ENCODE results near the gene MEGF9. TPM values are rescaled to one million over a fixed set of nuclear protein-coding genes. Genes with fewer than 3 reads are reported as not detected.
"Not testable (repeated sequence)": the region's sequence is repeated elsewhere in the genome, so short reads cannot be mapped to it uniquely, and the experiment has no call there.

Gene MEGF9
- total and polyA plus RNA-seq, 4 donors: 29.0 to 61.0 (median 42.8) TPM

GRCh38 chr9:120750421-120750820 lies 36.2 kb upstream of the MEGF9 start:
- WGBS (ENCODE audit: insufficient coverage): no CpG with 5 or more reads among the region's 5 CpGs
- DNase-seq (ENCODE audit: low read depth in 4 of 6, low spot score in 6 of 6): no peak

GRCh38 chr9:120746366-120746765 lies 32.1 kb upstream of the MEGF9 start:
- H3K9me3 ChIP-seq (ENCODE audit: control insufficient read depth, insufficient read depth, low read length); H3K4me3 ChIP-seq (ENCODE audit: low read depth, low read length); H3K27me3 ChIP-seq (ENCODE audit: control insufficient read depth, insufficient read depth, low read length); H3K36me3 ChIP-seq (ENCODE audit: control insufficient read depth, insufficient read depth, low read length); H3K27ac ChIP-seq (ENCODE audit: low read depth, low read length); H3K4me1 ChIP-seq (ENCODE audit: control insufficient read depth, insufficient read depth, low read length); DNase-seq (ENCODE audit: low read depth in 4 of 6, low spot score in 6 of 6): not testable (repeated sequence)
- 97% methylated on average over 23 of the region's 26 CpGs for WGBS (ENCODE audit: insufficient coverage)

More at GRCh38 chr9:120750421-120750820, 36.2 kb upstream of the MEGF9 start:
- no peak overlapping the region for H3K27ac ChIP-seq (ENCODE audit: low read depth, low read length)
- H3K36me3 ChIP-seq (ENCODE audit: control insufficient read depth, insufficient read depth, low read length): no peaks in the 10 kb centered on the region
- no peaks in the 10 kb centered on the region for H3K9me3 ChIP-seq (ENCODE audit: control insufficient read depth, insufficient read depth, low read length)
- no peaks in the 10 kb centered on the region for H3K27me3 ChIP-seq (ENCODE audit: control insufficient read depth, insufficient read depth, low read length)
- H3K4me1 ChIP-seq (ENCODE audit: control insufficient read depth, insufficient read depth, low read length): no peaks in the 10 kb centered on the region
- no peak overlapping the region for H3K4me3 ChIP-seq (ENCODE audit: low read depth, low read length)

GRCh38 chr9:120745278-120745677 lies 31.0 kb upstream of the MEGF9 start:
- H3K27ac ChIP-seq (ENCODE audit: low read depth, low read length): no peak overlapping the region
- DNase-seq (ENCODE audit: low read depth in 4 of 6, low spot score in 6 of 6): no peak
- H3K27me3 ChIP-seq (ENCODE audit: control insufficient read depth, insufficient read depth, low read length): no peaks in the 10 kb centered on the region
- H3K4me3 ChIP-seq (ENCODE audit: low read depth, low read length): no peak overlapping the region
- H3K9me3 ChIP-seq (ENCODE audit: control insufficient read depth, insufficient read depth, low read length): no peaks in the 10 kb centered on the region
- no peaks in the 10 kb centered on the region for H3K4me1 ChIP-seq (ENCODE audit: control insufficient read depth, insufficient read depth, low read length)
- no peaks in the 10 kb centered on the region for H3K36me3 ChIP-seq (ENCODE audit: control insufficient read depth, insufficient read depth, low read length)
- 100% methylated on average over 4 of the region's 6 CpGs for WGBS (ENCODE audit: insufficient coverage)

- H3K4me3 ChIP-seq (ENCODE audit: low read depth, low read length): no peak overlapping the region
- no peak overlapping the region for H3K27ac ChIP-seq (ENCODE audit: low read depth, low read length)
- no peaks in the 10 kb centered on the region for H3K4me1 ChIP-seq (ENCODE audit: control insufficient read depth, insufficient read depth, low read length)
- no peaks in the 10 kb centered on the region for H3K27me3 ChIP-seq (ENCODE audit: control insufficient read depth, insufficient read depth, low read length)
- no peaks in the 10 kb centered on the region for H3K36me3 ChIP-seq (ENCODE audit: control insufficient read depth, insufficient read depth, low read length)
- no peaks in the 10 kb centered on the region for H3K9me3 ChIP-seq (ENCODE audit: control insufficient read depth, insufficient read depth, low read length)
- 67% methylated on average over 2 of the region's 6 CpGs for WGBS (ENCODE audit: insufficient coverage)
- peak in 1 of 6 donors; percentile 20 for DNase-seq (ENCODE audit: low read depth in 4 of 6, low spot score in 6 of 6)
Observed at GRCh38 chr9:120742951-120743416, 28.7 kb upstream of the MEGF9 start.

GRCh38 chr9:120741701-120742100 lies 27.4 kb upstream of the MEGF9 start:
- H3K4me1 ChIP-seq (ENCODE audit: control insufficient read depth, insufficient read depth, low read length): no peaks in the 10 kb centered on the region
- no peak overlapping the region for H3K4me3 ChIP-seq (ENCODE audit: low read depth, low read length)
- H3K36me3 ChIP-seq (ENCODE audit: control insufficient read depth, insufficient read depth, low read length): no peaks in the 10 kb centered on the region
- no peaks in the 10 kb centered on the region for H3K27me3 ChIP-seq (ENCODE audit: control insufficient read depth, insufficient read depth, low read length)
- DNase-seq (ENCODE audit: low read depth in 4 of 6, low spot score in 6 of 6): no peak
- WGBS (ENCODE audit: insufficient coverage): no CpG with 5 or more reads among the region's 1 CpG
- H3K9me3 ChIP-seq (ENCODE audit: control insufficient read depth, insufficient read depth, low read length): no peaks in the 10 kb centered on the region
- H3K27ac ChIP-seq (ENCODE audit: low read depth, low read length): no peak overlapping the region

- no peaks in the 10 kb centered on the region for H3K4me1 ChIP-seq (ENCODE audit: control insufficient read depth, insufficient read depth, low read length)
- no CpG with 5 or more reads among the region's 1 CpG for WGBS (ENCODE audit: insufficient coverage)
- no peak overlapping the region for H3K4me3 ChIP-seq (ENCODE audit: low read depth, low read length)
- H3K27ac ChIP-seq (ENCODE audit: low read depth, low read length): no peak overlapping the region
- H3K9me3 ChIP-seq (ENCODE audit: control insufficient read depth, insufficient read depth, low read length): no peaks in the 10 kb centered on the region
- no peaks in the 10 kb centered on the region for H3K36me3 ChIP-seq (ENCODE audit: control insufficient read depth, insufficient read depth, low read length)
- DNase-seq (ENCODE audit: low read depth in 4 of 6, low spot score in 6 of 6): no peak
- no peaks in the 10 kb centered on the region for H3K27me3 ChIP-seq (ENCODE audit: control insufficient read depth, insufficient read depth, low read length)
Observed at GRCh38 chr9:120741191-120741590, 26.9 kb upstream of the MEGF9 start.

GRCh38 chr9:120740132-120740531 lies 25.9 kb upstream of the MEGF9 start:
- Histone ChIP-seq H3K4me3 (ENCODE audit: low read depth, low read length) (no peak overlapping the region), H3K9me3 (ENCODE audit: control insufficient read depth, insufficient read depth, low read length) (no peaks in the 10 kb centered on the region), H3K36me3 (ENCODE audit: control insufficient read depth, insufficient read depth, low read length) (no peaks in the 10 kb centered on the region), H3K4me1 (ENCODE audit: control insufficient read depth, insufficient read depth, low read length) (no peaks in the 10 kb centered on the region), H3K27ac (ENCODE audit: low read depth, low read length) (no peak overlapping the region), H3K27me3 (ENCODE audit: control insufficient read depth, insufficient read depth, low read length) (no peaks in the 10 kb centered on the region)
- no peak for DNase-seq (ENCODE audit: low read depth in 4 of 6, low spot score in 6 of 6)

- Histone ChIP-seq H3K4me3 (ENCODE audit: low read depth, low read length) (no peak overlapping the region), H3K27me3 (ENCODE audit: control insufficient read depth, insufficient read depth, low read length) (no peaks in the 10 kb centered on the region), H3K4me1 (ENCODE audit: control insufficient read depth, insufficient read depth, low read length) (no peaks in the 10 kb centered on the region), H3K9me3 (ENCODE audit: control insufficient read depth, insufficient read depth, low read length) (no peaks in the 10 kb centered on the region), H3K36me3 (ENCODE audit: control insufficient read depth, insufficient read depth, low read length) (no peaks in the 10 kb centered on the region), H3K27ac (ENCODE audit: low read depth, low read length) (no peak overlapping the region)
- WGBS (ENCODE audit: insufficient coverage): 100% methylated on average over 5 of the region's 5 CpGs
- no peak for DNase-seq (ENCODE audit: low read depth in 4 of 6, low spot score in 6 of 6)
Observed at GRCh38 chr9:120737416-120738165, 23.3 kb upstream of the MEGF9 start.

- WGBS (ENCODE audit: insufficient coverage): no CpG with 5 or more reads among the region's 2 CpGs
Observed at GRCh38 chr9:120736881-120737280, 22.6 kb upstream of the MEGF9 start.

GRCh38 chr9:120735415-120736126 lies 21.3 kb upstream of the MEGF9 start:
- no peaks in the 10 kb centered on the region for H3K36me3 ChIP-seq (ENCODE audit: control insufficient read depth, insufficient read depth, low read length)
- H3K4me1 ChIP-seq (ENCODE audit: control insufficient read depth, insufficient read depth, low read length): peaks cover 7% of the 10 kb centered on the region
- H3K4me3 ChIP-seq (ENCODE audit: low read depth, low read length): no peak overlapping the region
- no peaks in the 10 kb centered on the region for H3K27me3 ChIP-seq (ENCODE audit: control insufficient read depth, insufficient read depth, low read length)
- 83% methylated on average over 2 of the region's 3 CpGs for WGBS (ENCODE audit: insufficient coverage)
- no peak overlapping the region for H3K27ac ChIP-seq (ENCODE audit: low read depth, low read length)
- DNase-seq (ENCODE audit: low read depth in 4 of 6, low spot score in 6 of 6): no peak
- no peaks in the 10 kb centered on the region for H3K9me3 ChIP-seq (ENCODE audit: control insufficient read depth, insufficient read depth, low read length)

More at GRCh38 chr9:120736881-120737280, 22.6 kb upstream of the MEGF9 start:
- no peak overlapping the region for H3K27ac ChIP-seq (ENCODE audit: low read depth, low read length)
- no peaks in the 10 kb centered on the region for H3K4me1 ChIP-seq (ENCODE audit: control insufficient read depth, insufficient read depth, low read length)
- no peaks in the 10 kb centered on the region for H3K9me3 ChIP-seq (ENCODE audit: control insufficient read depth, insufficient read depth, low read length)
- H3K4me3 ChIP-seq (ENCODE audit: low read depth, low read length): no peak overlapping the region
- no peaks in the 10 kb centered on the region for H3K36me3 ChIP-seq (ENCODE audit: control insufficient read depth, insufficient read depth, low read length)
- H3K27me3 ChIP-seq (ENCODE audit: control insufficient read depth, insufficient read depth, low read length): no peaks in the 10 kb centered on the region
- DNase-seq (ENCODE audit: low read depth in 4 of 6, low spot score in 6 of 6): no peak

Measured in spinal cord (tissue), 10 donors.